GM18499 (cell line): Measurements from ENCODE around the gene CCT7.

Source experiments
- ATAC-seq: cut with Tn5 transposase; IDR thresholded peaks from one replicate; pipeline ENCODE4 v1.9.1; 2021; ENCODE audit warnings: moderate number of reproducible peaks; ENCODE audit not compliant: insufficient read depth, unreplicated experiment

CCT7 gene

GRCh38 chr2:73291461-73292315 is 57.6 kb downstream of the CCT7 start:
- no peak for ATAC-seq

- ATAC-seq: no peak
Measured at GRCh38 chr2:73292316-73292905, 58.3 kb downstream of the CCT7 start.

- no peak for ATAC-seq
Measured at GRCh38 chr2:73292906-73293533, 58.9 kb downstream of the CCT7 start.

GRCh38 chr2:73293534-73294171 is 59.5 kb downstream of the CCT7 start, which contains the start of gene EGR4:
Gene EGR4, minus strand, starts transcription at chr2:73293548. Its CDS starts 231 bp downstream, at chr2:73293317.
- peak; percentile 75 for ATAC-seq

- no peak for ATAC-seq
Measured at GRCh38 chr2:73294239-73294638, 60.1 kb downstream of the CCT7 start.

GRCh38 chr2:73295751-73296400 is 61.8 kb downstream of the CCT7 start:
- ATAC-seq: no peak

- no peak for ATAC-seq
Measured at GRCh38 chr2:73297151-73297559, 63.0 kb downstream of the CCT7 start.

GRCh38 chr2:73297586-73297985 is 63.5 kb downstream of the CCT7 start:
- ATAC-seq: no peak

- no peak for ATAC-seq
Measured at GRCh38 chr2:73300926-73301325, 66.8 kb downstream of the CCT7 start.

GRCh38 chr2:73301636-73302035 is 67.5 kb downstream of the CCT7 start:
- ATAC-seq: no peak
